Germinal center (tissue), 1 donor: Measurements from ENCODE around the gene RNF44.
"Not testable (repeated sequence)": the region's sequence is repeated elsewhere in the genome, so short reads cannot be mapped to it uniquely, and the experiment has no call there.

ENCODE experiments used
- DNase-seq: peaks from one replicate; pipeline ENCODE4 v3.0.0; 2012; ENCODE audit warnings: mixed read lengths, low spot score

Gene RNF44

GRCh38 chr5:176552332-176552869, 15.2 kb upstream of the RNF44 start:
- DNase-seq, result no peak

GRCh38 chr5:176550937-176551336, 13.7 kb upstream of the RNF44 start:
- not testable (repeated sequence) for DNase-seq

GRCh38 chr5:176550275-176550831, 13.2 kb upstream of the RNF44 start:
- no peak for DNase-seq

- DNase-seq, result no peak
These were observed 12.7 kb upstream of the RNF44 start for GRCh38 chr5:176549871-176550270.

GRCh38 chr5:176548967-176549444, 11.8 kb upstream of the RNF44 start, which contains the start of gene CDHR2:
CDHR2 (plus strand) TSS chr5:176549342; CDS start chr5:176565353, 16,011 bp downstream.
- DNase-seq, result no peak

- no peak for DNase-seq
These were observed 10.6 kb upstream of the RNF44 start for GRCh38 chr5:176547802-176548201.

GRCh38 chr5:176545737-176546509, 8.7 kb upstream of the RNF44 start:
- DNase-seq, result no peak

GRCh38 chr5:176545388-176545736, 8.2 kb upstream of the RNF44 start:
- DNase-seq, result no peak

- DNase-seq, result peak; percentile 56
These were observed 6.4 kb upstream of the RNF44 start for GRCh38 chr5:176543428-176544182.

GRCh38 chr5:176542596-176543427, 5.6 kb upstream of the RNF44 start:
- no peak for DNase-seq

GRCh38 chr5:176542135-176542595, 5.0 kb upstream of the RNF44 start:
- DNase-seq, result peak; percentile 54

- DNase-seq, result no peak
These were observed 4.3 kb upstream of the RNF44 start for GRCh38 chr5:176541338-176542134.

GRCh38 chr5:176540956-176541337, 3.7 kb upstream of the RNF44 start:
- no peak for DNase-seq

- no peak for DNase-seq
These were observed 3.3 kb upstream of the RNF44 start for GRCh38 chr5:176540476-176540899.

- no peak for DNase-seq
These were observed 1.8 kb upstream of the RNF44 start for GRCh38 chr5:176538989-176539384.

GRCh38 chr5:176538230-176538988, 1.2 kb upstream of the RNF44 start:
- no peak for DNase-seq

- DNase-seq, result peak; percentile 90
These were observed 490 bp upstream of the RNF44 start for GRCh38 chr5:176537554-176538229.

GRCh38 chr5:176536132-176536901, 885 bp downstream of the RNF44 start:
- peak; percentile 78 for DNase-seq
